T-cell (primary cell): ENCODE measurements around the gene PAK1. TPM values are rescaled to one million over a fixed set of nuclear protein-coding genes. Genes with fewer than 3 reads are reported as not detected.

Experiments
- ATAC-seq, 4 experiments: fragments of 200-7000 bp in 3 of 4; fragments of 150-1000 bp in 1 of 4; cut with Tn5 transposase; replicated peaks in 1 of 4; 1 replicate in 3 of 4; 2 replicates in 1 of 4; pipeline ENCODE4 v1.10.0; 2021; ENCODE audit warnings: moderate library complexity in 3 of 4, mild to moderate bottlenecking in 2 of 4, moderate number of reproducible peaks in 1 of 4
- CTCF ChIA-PET, 2 donors: fragments of 300-600 bp; sonication (Branson Sonifier 250); formaldehyde crosslinking; loops; one replicate each; lab custom pipeline; 2022; ENCODE audit warnings: antibody characterized with exemption in 2 of 2; lab: Charles Lee
- POLR2A ChIA-PET, 2 donors: fragments of 300-600 bp; sonication (Branson Sonifier 250); formaldehyde crosslinking; loops; one replicate each; lab custom pipeline; 2022; ENCODE audit warnings: antibody characterized with exemption in 2 of 2; lab: Charles Lee
- DNase-seq, 35 experiments: peaks; one replicate each; pipeline versions ENCODE4 v3.0.0 to v3.0.0-alpha.2; 2013 to 2023
- H3K27ac ChIP-seq: one replicate; pipeline ENCODE4 v1.5.1; 2013; ENCODE audit warnings: low read length
- H3K27me3 ChIP-seq, 2 experiments: replicated peaks in 1 of 2; 1 replicate in 1 of 2; 2 replicates in 1 of 2; pipeline versions ENCODE4 v1.6.1 to v1.7.0; 2013; ENCODE audit warnings: low read length in 1 of 2, mixed read lengths in 1 of 2; ENCODE audit not compliant: control insufficient read depth in 2 of 2, insufficient read depth in 2 of 2; ENCODE audit errors: extremely low read depth in 1 of 2
- H3K36me3 ChIP-seq, 2 donors: 1 replicate in 1 of 2; 2 replicates in 1 of 2; pipeline versions ENCODE4 v1.6.1 to v1.7.0; 2013; ENCODE audit warnings: low read length in 1 of 2; ENCODE audit not compliant: control insufficient read depth in 2 of 2, insufficient read depth in 1 of 2; ENCODE audit errors: extremely low read depth in 1 of 2
- H3K4me1 ChIP-seq, 2 experiments: 1 replicate in 1 of 2; 2 replicates in 1 of 2; pipeline versions ENCODE4 v1.6.1 to v1.7.0; 2013; ENCODE audit warnings: low read length in 2 of 2, mixed read lengths in 1 of 2; ENCODE audit not compliant: insufficient read depth in 2 of 2, control insufficient read depth in 1 of 2; ENCODE audit errors: extremely low read depth in 1 of 2
- H3K4me3 ChIP-seq, 2 donors: 1 replicate in 1 of 2; 2 replicates in 1 of 2; pipeline versions ENCODE4 v1.5.1 to v1.7.0; 2013; ENCODE audit warnings: mild to moderate bottlenecking in 2 of 2, low read length in 1 of 2, moderate library complexity in 1 of 2; ENCODE audit not compliant: control insufficient read depth in 1 of 2; ENCODE audit errors: extremely low read depth in 1 of 2
- H3K9me3 ChIP-seq: 2 replicates; pipeline ENCODE4 v1.7.0; 2013
- H3K27ac Mint-ChIP-seq, 2 donors: one replicate each; pipeline ENCODE4 v1.8.0; 2020 to 2021; ENCODE audit warnings: mild to moderate bottlenecking in 2 of 2, mixed read lengths in 2 of 2
- H3K27me3 Mint-ChIP-seq, 2 donors: one replicate each; pipeline ENCODE4 v1.8.0; 2021 to 2022; ENCODE audit warnings: mixed read lengths in 2 of 2
- H3K36me3 Mint-ChIP-seq: one replicate; pipeline ENCODE4 v1.8.0; 2021; ENCODE audit warnings: mixed read lengths
- H3K4me1 Mint-ChIP-seq, 3 donors: one replicate each; pipeline ENCODE4 v1.8.0; 2020 to 2022; ENCODE audit warnings: mixed read lengths in 3 of 3, mild to moderate bottlenecking in 1 of 3
- H3K4me3 Mint-ChIP-seq, 3 donors: one replicate each; pipeline ENCODE4 v1.8.0; 2020 to 2022; ENCODE audit warnings: mild to moderate bottlenecking in 3 of 3, mixed read lengths in 3 of 3, moderate library complexity in 3 of 3
- H3K9me3 Mint-ChIP-seq, 3 donors: one replicate each; pipeline ENCODE4 v1.8.0; 2020 to 2022; ENCODE audit warnings: mixed read lengths in 3 of 3
- WGBS: methylation state at CpG from one replicate; pipeline ENCODE4 v1.1.5; 2013; ENCODE audit warnings: missing lambda C conversion rate; ENCODE audit not compliant: insufficient coverage; 5-methylcytosine and 5-hydroxymethylcytosine counted together
- total RNA-seq, 35 experiments: library from RNA in 6 of 35; stranded (reverse) in 6 of 35; fragments of 120-200 nt in 1 of 35; gene quantifications; one replicate each; pipeline versions ENCODE4 v1.2.1 to v1.2.4 and lab custom pipeline; 2013 to 2026

The PAK1 gene
- total RNA-seq, 5 donors from 2014 or later (not counting 1 experiment from before 2014, with no cell fraction given) = 15.9 to 28.0 (median 18.7) TPM

DNA sequence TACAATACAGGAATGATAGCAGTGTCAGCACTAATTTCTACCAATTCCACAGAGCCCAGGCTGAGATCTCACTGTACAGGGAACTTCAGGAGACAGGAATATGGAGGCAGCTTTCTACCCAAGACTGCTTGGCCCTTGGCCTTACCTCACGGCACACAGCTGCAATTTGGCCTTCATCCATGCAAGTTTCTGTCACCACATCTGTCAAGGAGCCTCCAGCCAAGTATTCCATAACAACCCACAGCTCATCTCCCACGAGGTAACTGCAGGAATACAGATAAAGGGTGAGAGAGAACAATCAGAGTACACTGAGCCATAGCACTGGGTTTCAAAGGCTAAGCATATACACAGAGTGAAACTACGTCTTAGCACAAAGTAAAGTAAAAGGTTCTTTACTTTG, 133.4 kb downstream of the PAK1 start:
- no peak for ATAC-seq
- Mint-ChIP-seq H3K36me3 (peaks cover 63% of the 10 kb centered on the region), H3K4me1 (no peaks in the 10 kb centered on the region), H3K9me3 (no peaks in the 10 kb centered on the region), H3K27me3 (no peaks in the 10 kb centered on the region), H3K27ac (no peak overlapping the region), H3K4me3 (no peak overlapping the region)
- H3K27ac ChIP-seq = no peak overlapping the region
- H3K27me3 ChIP-seq = no peaks in the 10 kb centered on the region
- WGBS = 100% methylated on average over 1 of the region's 3 CpGs
- POLR2A ChIA-PET = no interaction called here
- peaks cover 3 to 15% of the 10 kb centered on the region in 2 donors for H3K36me3 ChIP-seq
- H3K9me3 ChIP-seq = no peaks in the 10 kb centered on the region
- H3K4me1 ChIP-seq = no peaks in the 10 kb centered on the region
- CTCF ChIA-PET = interaction anchor here in 1 of 2 donors (0.7 kb wide), 1 partner anchor 95 kb away, joined by 4 read pairs; no protein-coding TSS in a partner anchor
- no peak overlapping the region for H3K4me3 ChIP-seq
- no peak for DNase-seq

DNA sequence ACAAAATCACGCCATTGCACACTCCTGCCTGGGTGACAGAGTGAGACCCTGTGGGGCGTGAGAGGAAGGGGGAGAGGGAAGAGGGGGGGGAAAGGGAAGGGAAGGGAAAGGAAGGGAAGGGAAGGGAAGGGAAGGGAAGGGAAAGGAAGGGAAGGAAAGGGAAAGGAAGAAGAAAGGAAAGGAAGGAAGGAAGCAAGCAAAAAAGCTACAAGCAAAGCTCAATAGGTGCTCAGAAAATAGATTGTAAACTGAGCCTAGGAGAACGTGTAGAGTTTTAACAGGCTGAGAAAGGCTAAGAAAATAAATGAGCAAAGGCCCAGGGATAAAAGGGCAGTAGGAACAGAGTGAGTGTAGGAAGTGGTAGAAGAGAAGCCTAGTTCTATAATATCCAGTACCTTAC, 141.6 kb downstream of the PAK1 start:
- H3K27me3 Mint-ChIP-seq = no peaks in the 10 kb centered on the region
- no peaks in the 10 kb centered on the region for H3K4me1 Mint-ChIP-seq
- H3K27me3 ChIP-seq = no peaks in the 10 kb centered on the region
- no peak overlapping the region for H3K4me3 Mint-ChIP-seq
- CTCF ChIA-PET = no interaction called here
- no peak overlapping the region for H3K27ac ChIP-seq
- POLR2A ChIA-PET = interaction anchor here in 1 of 2 donors (0.5 kb wide), 1 partner anchor 115 kb away, joined by 4 read pairs; no protein-coding TSS in a partner anchor
- H3K4me3 ChIP-seq = no peak overlapping the region
- no peak overlapping the region for H3K27ac Mint-ChIP-seq
- H3K4me1 ChIP-seq = no peaks in the 10 kb centered on the region
- ATAC-seq = no peak
- peaks cover 50% of the 10 kb centered on the region for H3K36me3 Mint-ChIP-seq
- peaks cover 8 to 10% of the 10 kb centered on the region in 2 donors for H3K36me3 ChIP-seq
- no peak for DNase-seq
- no CpG with 5 or more reads among the region's 3 CpGs for WGBS
- H3K9me3 ChIP-seq = no peaks in the 10 kb centered on the region
- peaks cover 0 to 2% (median 0%) of the 10 kb centered on the region in 3 donors for H3K9me3 Mint-ChIP-seq

DNA sequence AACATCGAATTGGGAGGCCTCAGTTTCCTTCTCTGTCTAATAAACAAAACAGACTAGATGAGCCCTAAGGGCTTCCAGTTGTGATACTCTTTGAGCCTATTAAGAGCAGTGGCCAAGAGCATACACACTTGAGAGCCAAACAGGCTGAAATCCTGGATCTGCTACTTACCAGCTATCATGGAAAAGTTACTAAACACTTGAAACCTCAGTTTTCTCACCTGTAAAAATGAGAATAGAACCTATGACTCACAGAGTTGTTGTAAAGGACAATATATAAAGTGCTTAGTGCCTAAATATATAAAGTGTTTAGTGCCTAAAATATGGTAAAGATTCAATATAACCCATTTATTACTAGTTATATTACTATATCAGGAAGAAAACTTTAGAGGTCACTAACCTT, 148.7 kb downstream of the PAK1 start:
- Mint-ChIP-seq H3K27me3 (no peaks in the 10 kb centered on the region), H3K9me3 (peaks cover 0 to 3% (median 0%) of the 10 kb centered on the region in 3 donors), H3K4me1 (no peaks in the 10 kb centered on the region), H3K36me3 (peaks cover 53% of the 10 kb centered on the region), H3K27ac (no peak overlapping the region), H3K4me3 (no peak overlapping the region)
- POLR2A ChIA-PET = no interaction called here
- WGBS = no CpG with 5 or more reads among the region's 1 CpG
- Histone ChIP-seq H3K4me3 (no peak overlapping the region), H3K27me3 (no peaks in the 10 kb centered on the region), H3K27ac (no peak overlapping the region), H3K9me3 (no peaks in the 10 kb centered on the region), H3K4me1 (no peaks in the 10 kb centered on the region), H3K36me3 (peaks cover 4 to 8% of the 10 kb centered on the region in 2 donors)
- DNase-seq (no peak), ATAC-seq (no peak)
- CTCF ChIA-PET = interaction anchor here in 1 of 2 donors (0.6 kb wide), 1 partner anchor 125 kb away, joined by 4 read pairs; no protein-coding TSS in a partner anchor

DNA sequence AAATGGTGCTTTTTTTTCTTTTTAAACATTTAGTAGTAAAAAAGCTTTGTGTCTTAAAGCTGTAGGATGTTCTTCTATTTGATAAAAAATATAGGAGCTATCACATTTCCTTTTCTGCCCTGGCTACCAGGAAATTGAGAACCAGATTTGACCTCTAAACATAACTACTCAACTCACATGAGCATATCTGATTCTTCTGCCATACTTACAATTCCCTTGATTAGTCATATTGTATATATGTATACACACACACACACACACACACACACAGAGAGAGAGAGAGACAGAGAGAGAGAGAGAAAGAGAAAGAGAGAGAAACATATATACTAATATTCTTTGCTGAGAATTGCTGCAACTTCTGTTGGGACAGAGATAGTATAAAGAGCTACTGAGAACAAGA, 149.4 kb downstream of the PAK1 start:
- ChIA-PET POLR2A (no interaction called here), CTCF (interaction anchor here in 1 of 2 donors (0.6 kb wide), 1 partner anchor 126 kb away, joined by 4 read pairs; no protein-coding TSS in a partner anchor)
- DNase-seq (no peak), ATAC-seq (no peak)
- no peaks in the 10 kb centered on the region for H3K4me1 ChIP-seq
- H3K36me3 ChIP-seq = peaks cover 4 to 8% of the 10 kb centered on the region in 2 donors
- Mint-ChIP-seq H3K27ac (no peak overlapping the region), H3K4me3 (no peak overlapping the region), H3K36me3 (peaks cover 47% of the 10 kb centered on the region), H3K9me3 (peaks cover 0 to 3% (median 0%) of the 10 kb centered on the region in 3 donors), H3K27me3 (no peaks in the 10 kb centered on the region), H3K4me1 (no peaks in the 10 kb centered on the region)
- H3K4me3 ChIP-seq = no peak overlapping the region
- H3K27me3 ChIP-seq = no peaks in the 10 kb centered on the region
- no peak overlapping the region for H3K27ac ChIP-seq
- no peaks in the 10 kb centered on the region for H3K9me3 ChIP-seq

DNA sequence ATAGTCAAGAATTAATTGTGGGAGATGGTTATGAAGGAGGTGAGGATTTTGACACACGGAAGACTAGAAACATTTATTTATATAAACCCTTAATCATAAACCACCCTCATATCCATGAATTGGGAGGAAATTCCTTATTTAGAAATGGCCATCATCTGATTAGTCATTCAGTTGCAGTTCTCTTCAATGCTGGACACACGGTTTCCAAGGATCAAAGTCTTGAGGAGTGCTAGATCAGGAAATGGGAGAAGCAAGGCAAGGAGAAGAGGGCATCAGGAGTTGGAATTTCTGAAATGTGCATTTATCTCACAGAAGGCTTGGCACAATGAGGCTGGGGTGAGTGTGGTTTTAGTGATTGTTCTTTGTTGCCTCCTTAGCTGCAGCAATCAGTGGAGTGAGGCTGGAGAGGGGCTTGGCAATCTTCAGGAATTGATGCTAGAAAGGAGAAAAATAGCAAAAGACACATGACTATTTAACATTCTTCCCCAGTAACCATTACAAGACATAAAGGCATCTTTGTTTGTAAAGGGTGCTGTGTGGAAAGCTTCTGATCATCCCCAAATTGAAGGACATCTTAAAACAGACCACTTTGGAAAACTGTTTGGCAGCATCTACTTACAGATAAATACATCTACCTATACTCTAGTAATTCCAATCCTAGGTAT, 150.8 kb downstream of the PAK1 start:
- peaks cover 4 to 8% of the 10 kb centered on the region in 2 donors for H3K36me3 ChIP-seq
- H3K27me3 Mint-ChIP-seq = no peaks in the 10 kb centered on the region
- H3K4me1 ChIP-seq = no peaks in the 10 kb centered on the region
- DNase-seq (no peak), ATAC-seq (no peak)
- peaks cover 0 to 3% (median 0%) of the 10 kb centered on the region in 3 donors for H3K9me3 Mint-ChIP-seq
- H3K27me3 ChIP-seq = no peaks in the 10 kb centered on the region
- H3K4me3 Mint-ChIP-seq = no peak overlapping the region
- CTCF ChIA-PET = no interaction called here
- POLR2A ChIA-PET = no interaction called here
- H3K9me3 ChIP-seq = no peaks in the 10 kb centered on the region
- no peaks in the 10 kb centered on the region for H3K4me1 Mint-ChIP-seq
- no peak overlapping the region for H3K27ac Mint-ChIP-seq
- 86% methylated on average over 1 of the region's 2 CpGs for WGBS
- H3K36me3 Mint-ChIP-seq = peaks cover 33% of the 10 kb centered on the region
- H3K4me3 ChIP-seq = no peak overlapping the region
- no peak overlapping the region for H3K27ac ChIP-seq

DNA sequence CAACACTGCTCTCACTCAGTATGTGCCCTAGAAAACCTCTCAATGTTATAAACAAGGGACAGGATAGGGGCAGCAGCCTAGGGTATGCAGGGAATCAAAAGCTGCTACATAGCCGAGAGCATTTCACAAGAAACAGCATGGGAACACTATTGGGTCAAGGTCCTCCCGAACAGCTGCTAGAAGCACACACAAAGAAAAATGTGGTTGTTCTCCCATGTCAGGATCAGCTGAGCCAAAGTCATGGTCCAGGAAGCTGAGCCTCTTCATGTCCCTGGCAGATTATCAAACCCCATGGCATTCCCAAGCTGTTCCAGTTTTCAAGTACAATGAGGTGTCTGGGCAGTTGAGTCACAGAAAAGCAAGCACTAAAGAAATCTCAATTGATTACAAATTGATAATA, 151.4 kb downstream of the PAK1 start:
- Mint-ChIP-seq H3K4me3 (no peak overlapping the region), H3K27ac (no peak overlapping the region), H3K9me3 (peaks cover 0 to 3% (median 0%) of the 10 kb centered on the region in 3 donors), H3K27me3 (no peaks in the 10 kb centered on the region), H3K36me3 (peaks cover 28% of the 10 kb centered on the region), H3K4me1 (no peaks in the 10 kb centered on the region)
- POLR2A ChIA-PET = interaction anchor here in 1 of 2 donors (0.8 kb wide), 1 partner anchor 37 kb away, joined by 4 read pairs; no protein-coding TSS in a partner anchor
- no peak overlapping the region for H3K4me3 ChIP-seq
- CTCF ChIA-PET = no interaction called here
- 100% methylated on average over 2 of the region's 2 CpGs for WGBS
- no peak for ATAC-seq
- DNase-seq = no peak
- H3K27me3 ChIP-seq = no peaks in the 10 kb centered on the region
- H3K27ac ChIP-seq = no peak overlapping the region
- peaks cover 4 to 8% of the 10 kb centered on the region in 2 donors for H3K36me3 ChIP-seq
- H3K9me3 ChIP-seq = no peaks in the 10 kb centered on the region
- H3K4me1 ChIP-seq = no peaks in the 10 kb centered on the region
